SK-N-SH (cell line): ENCODE results near the gene SLBP.

ENCODE experiments used
- EP300 ChIP-seq, 2 experiments: IDR thresholded peaks; 2 replicates each; pipeline versions ENCODE4 v1.4.0 to v1.6.1; 2012; ENCODE audit warnings: borderline replicate concordance in 1 of 2, low read depth in 1 of 2, low read length in 1 of 2
- GATA2 ChIP-seq: sonication (generic); formaldehyde crosslinking; IDR thresholded peaks from 2 replicates; pipeline ENCODE4 v1.5.0; 2020; ENCODE audit warnings: mild to moderate bottlenecking, missing genetic modification reagents
- MAX ChIP-seq: IDR thresholded peaks from 2 replicates; pipeline ENCODE4 v1.4.0; 2012; ENCODE audit warnings: low read depth
- MEF2A ChIP-seq: IDR thresholded peaks from 2 replicates; pipeline ENCODE4 v1.4.0; 2012; ENCODE audit warnings: low read depth, borderline replicate concordance
- MXI1 ChIP-seq: IDR thresholded peaks from 2 replicates; pipeline ENCODE4 v1.6.1; 2012; ENCODE audit warnings: mild to moderate bottlenecking, low read depth, low read length, improper control_type of control experiment
- POLR2AphosphoS5 ChIP-seq: IDR thresholded peaks from 2 replicates; pipeline ENCODE4 v1.6.1; 2012; ENCODE audit warnings: low read depth, low read length
- TF ChIP-seq, protein P1 (sequence below): fragments of 200-600 bp; sonication (generic); IDR thresholded peaks from 2 replicates; pipeline ENCODE4 v1.6.1; 2017; ENCODE audit warnings: antibody characterized with exemption, mild to moderate bottlenecking, moderate library complexity
- TF ChIP-seq, protein P2 (sequence below): IDR thresholded peaks from 2 replicates; pipeline ENCODE4 v1.4.0; 2012; ENCODE audit warnings: low read depth, borderline replicate concordance
- TF ChIP-seq, protein P3 (sequence below): IDR thresholded peaks from 2 replicates; pipeline ENCODE4 v1.6.1; 2012; ENCODE audit warnings: mild to moderate bottlenecking, low read depth, low read length, moderate library complexity

GRCh38 chr4:1660948-1661677, 51.0 kb downstream of the SLBP start:
- no peak for TF ChIP-seq GATA2
- TF ChIP-seq, protein P1, sequence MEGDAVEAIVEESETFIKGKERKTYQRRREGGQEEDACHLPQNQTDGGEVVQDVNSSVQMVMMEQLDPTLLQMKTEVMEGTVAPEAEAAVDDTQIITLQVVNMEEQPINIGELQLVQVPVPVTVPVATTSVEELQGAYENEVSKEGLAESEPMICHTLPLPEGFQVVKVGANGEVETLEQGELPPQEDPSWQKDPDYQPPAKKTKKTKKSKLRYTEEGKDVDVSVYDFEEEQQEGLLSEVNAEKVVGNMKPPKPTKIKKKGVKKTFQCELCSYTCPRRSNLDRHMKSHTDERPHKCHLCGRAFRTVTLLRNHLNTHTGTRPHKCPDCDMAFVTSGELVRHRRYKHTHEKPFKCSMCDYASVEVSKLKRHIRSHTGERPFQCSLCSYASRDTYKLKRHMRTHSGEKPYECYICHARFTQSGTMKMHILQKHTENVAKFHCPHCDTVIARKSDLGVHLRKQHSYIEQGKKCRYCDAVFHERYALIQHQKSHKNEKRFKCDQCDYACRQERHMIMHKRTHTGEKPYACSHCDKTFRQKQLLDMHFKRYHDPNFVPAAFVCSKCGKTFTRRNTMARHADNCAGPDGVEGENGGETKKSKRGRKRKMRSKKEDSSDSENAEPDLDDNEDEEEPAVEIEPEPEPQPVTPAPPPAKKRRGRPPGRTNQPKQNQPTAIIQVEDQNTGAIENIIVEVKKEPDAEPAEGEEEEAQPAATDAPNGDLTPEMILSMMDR = no peak
- TF ChIP-seq, protein P2, sequence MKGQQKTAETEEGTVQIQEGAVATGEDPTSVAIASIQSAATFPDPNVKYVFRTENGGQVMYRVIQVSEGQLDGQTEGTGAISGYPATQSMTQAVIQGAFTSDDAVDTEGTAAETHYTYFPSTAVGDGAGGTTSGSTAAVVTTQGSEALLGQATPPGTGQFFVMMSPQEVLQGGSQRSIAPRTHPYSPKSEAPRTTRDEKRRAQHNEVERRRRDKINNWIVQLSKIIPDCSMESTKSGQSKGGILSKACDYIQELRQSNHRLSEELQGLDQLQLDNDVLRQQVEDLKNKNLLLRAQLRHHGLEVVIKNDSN = no peak
- TF ChIP-seq MEF2A = no peak
- TF ChIP-seq MXI1 = no peak
- TF ChIP-seq MAX = no peak
- TF ChIP-seq EP300 (IDR thresholded peaks at IDR 0.05; ENCODE audit: borderline replicate concordance in 1 of 2, low read depth in 1 of 2, low read length in 1 of 2) = no peak
- TF ChIP-seq, protein P3, sequence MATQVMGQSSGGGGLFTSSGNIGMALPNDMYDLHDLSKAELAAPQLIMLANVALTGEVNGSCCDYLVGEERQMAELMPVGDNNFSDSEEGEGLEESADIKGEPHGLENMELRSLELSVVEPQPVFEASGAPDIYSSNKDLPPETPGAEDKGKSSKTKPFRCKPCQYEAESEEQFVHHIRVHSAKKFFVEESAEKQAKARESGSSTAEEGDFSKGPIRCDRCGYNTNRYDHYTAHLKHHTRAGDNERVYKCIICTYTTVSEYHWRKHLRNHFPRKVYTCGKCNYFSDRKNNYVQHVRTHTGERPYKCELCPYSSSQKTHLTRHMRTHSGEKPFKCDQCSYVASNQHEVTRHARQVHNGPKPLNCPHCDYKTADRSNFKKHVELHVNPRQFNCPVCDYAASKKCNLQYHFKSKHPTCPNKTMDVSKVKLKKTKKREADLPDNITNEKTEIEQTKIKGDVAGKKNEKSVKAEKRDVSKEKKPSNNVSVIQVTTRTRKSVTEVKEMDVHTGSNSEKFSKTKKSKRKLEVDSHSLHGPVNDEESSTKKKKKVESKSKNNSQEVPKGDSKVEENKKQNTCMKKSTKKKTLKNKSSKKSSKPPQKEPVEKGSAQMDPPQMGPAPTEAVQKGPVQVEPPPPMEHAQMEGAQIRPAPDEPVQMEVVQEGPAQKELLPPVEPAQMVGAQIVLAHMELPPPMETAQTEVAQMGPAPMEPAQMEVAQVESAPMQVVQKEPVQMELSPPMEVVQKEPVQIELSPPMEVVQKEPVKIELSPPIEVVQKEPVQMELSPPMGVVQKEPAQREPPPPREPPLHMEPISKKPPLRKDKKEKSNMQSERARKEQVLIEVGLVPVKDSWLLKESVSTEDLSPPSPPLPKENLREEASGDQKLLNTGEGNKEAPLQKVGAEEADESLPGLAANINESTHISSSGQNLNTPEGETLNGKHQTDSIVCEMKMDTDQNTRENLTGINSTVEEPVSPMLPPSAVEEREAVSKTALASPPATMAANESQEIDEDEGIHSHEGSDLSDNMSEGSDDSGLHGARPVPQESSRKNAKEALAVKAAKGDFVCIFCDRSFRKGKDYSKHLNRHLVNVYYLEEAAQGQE = no peak
- TF ChIP-seq POLR2AphosphoS5 = no peak
